ENCODE measurements around the gene ASCC1. TPM values are rescaled to one million over a fixed set of nuclear protein-coding genes. Genes with fewer than 3 reads are reported as not detected.
A peak's percentile ranks its signal among the peaks of the same experiment; 100 is the strongest.

ASCC1 gene
- total and polyA plus RNA-seq, 2 of the 13 experiments (the other 11 are each of a cell fraction or from before 2014, with no cell fraction given), result 21.6 to 30.1 TPM

- TF ChIP-seq ZNF772 (CRISPR knock-in tag; IDR thresholded peaks at IDR 0.05) (no peak), ATF2 (CRISPR knock-in tag; IDR thresholded peaks at IDR 0.05) (0 out of 2 replicates have a peak, but pooled peaks have one; percentile 14), SALL2 (CRISPR knock-in tag; IDR thresholded peaks at IDR 0.05) (no peak), EHMT2 (IDR thresholded peaks at IDR 0.05; ENCODE audit: borderline replicate concordance, low read depth, low read length) (no peak), RBM39 (IDR thresholded peaks at IDR 0.05; ENCODE audit: low read depth, low read length, poor library complexity, severe bottlenecking) (no peak), TEF (CRISPR knock-in tag; IDR thresholded peaks at IDR 0.05) (no peak), ZNF574 (CRISPR knock-in tag; IDR thresholded peaks at IDR 0.05) (no peak), ZNF792 (CRISPR knock-in tag; IDR thresholded peaks at IDR 0.05) (no peak), TAF15 (IDR thresholded peaks at IDR 0.05; ENCODE audit: low read depth, low read length, poor library complexity, severe bottlenecking) (no peak), TAF1 (CRISPR knock-in tag; IDR thresholded peaks at IDR 0.05) (no peak), ZNF746 (CRISPR knock-in tag; IDR thresholded peaks at IDR 0.05) (peak; percentile 53; the same call in 1 of the 2 replicates), TRIM22 (IDR thresholded peaks at IDR 0.05) (no peak), SSRP1 (CRISPR knock-in tag; IDR thresholded peaks at IDR 0.05) (no peak), ZNF768 (CRISPR knock-in tag; IDR thresholded peaks at IDR 0.05) (peak; percentile 20; the same call in 1 of the 2 replicates), SAP130 (CRISPR knock-in tag; IDR thresholded peaks at IDR 0.05; ENCODE audit: low read depth) (peak; percentile 52; the same call in 1 of the 2 replicates), ZBTB49 (CRISPR knock-in tag; IDR thresholded peaks at IDR 0.05; ENCODE audit: borderline replicate concordance) (no peak), ZNF263 (CRISPR knock-in tag; IDR thresholded peaks at IDR 0.05) (peak; percentile 88), HOMEZ (CRISPR knock-in tag; IDR thresholded peaks at IDR 0.05; ENCODE audit: low read depth) (peak; percentile 35; the same call in 1 of the 2 replicates)
Measured at GRCh38 chr10:72096115-72097000, 119.7 kb downstream of the ASCC1 start (continued).

All from HepG2 (cell line).